Activated T-helper 9 cell treated with anti-CD3 and anti-CD28 coated beads, Interleukin-2, amount 50 U/mL, for 16 hours (primary cell): ENCODE data around the gene NID2.

ENCODE experiments used
- DNase-seq: peaks from one replicate; pipeline ENCODE4 v3.0.0-alpha.2; 2020; ENCODE audit warnings: low read depth

NID2 gene

GRCh38 chr14:52025310-52025709 lies 43.5 kb downstream of the NID2 start:
- no peak for DNase-seq

- no peak for DNase-seq
Measured at GRCh38 chr14:52023518-52023917, 45.3 kb downstream of the NID2 start.

- DNase-seq, result no peak
Measured at GRCh38 chr14:52021957-52022600, 46.8 kb downstream of the NID2 start.

GRCh38 chr14:52020866-52021717 lies 47.8 kb downstream of the NID2 start:
- no peak for DNase-seq

- DNase-seq, result no peak
Measured at GRCh38 chr14:52020161-52020714, 48.6 kb downstream of the NID2 start.

- DNase-seq, result no peak
Measured at GRCh38 chr14:52018970-52019369, 49.9 kb downstream of the NID2 start.

GRCh38 chr14:52018252-52018651 lies 50.6 kb downstream of the NID2 start:
- DNase-seq, result no peak

GRCh38 chr14:52015411-52016030 lies 53.3 kb downstream of the NID2 start:
- no peak for DNase-seq

- DNase-seq, result no peak
Measured at GRCh38 chr14:52014601-52015267, 54.1 kb downstream of the NID2 start.

- no peak for DNase-seq
Measured at GRCh38 chr14:52013984-52014600, 54.8 kb downstream of the NID2 start.

GRCh38 chr14:52012635-52013034 lies 56.2 kb downstream of the NID2 start:
- DNase-seq, result no peak

- no peak for DNase-seq
Measured at GRCh38 chr14:52011523-52011922, 57.3 kb downstream of the NID2 start.

- DNase-seq, result no peak
Measured at GRCh38 chr14:52010173-52010693, 58.6 kb downstream of the NID2 start.

GRCh38 chr14:52008136-52008535 lies 60.7 kb downstream of the NID2 start:
- DNase-seq, result no peak

- no peak for DNase-seq
Measured at GRCh38 chr14:52007637-52008036, 61.2 kb downstream of the NID2 start.

GRCh38 chr14:52007211-52007610 lies 61.6 kb downstream of the NID2 start:
- DNase-seq, result no peak

GRCh38 chr14:52006361-52006760 lies 62.5 kb downstream of the NID2 start:
- DNase-seq, result no peak

GRCh38 chr14:52005625-52006024 lies 63.2 kb downstream of the NID2 start:
- DNase-seq, result no peak

GRCh38 chr14:52003324-52003723 lies 65.5 kb downstream of the NID2 start:
- no peak for DNase-seq

GRCh38 chr14:52002542-52002941 lies 66.3 kb downstream of the NID2 start:
- no peak for DNase-seq

- no peak for DNase-seq
Measured at GRCh38 chr14:52000696-52001095, 68.2 kb downstream of the NID2 start.
